A549 (cell line): ENCODE results near the gene SORCS2.

Source experiments
- CHD4 ChIP-seq: fragments of 200-600 bp; sonication (generic); IDR thresholded peaks from 2 replicates; pipeline ENCODE4 v1.6.1; 2016; ENCODE audit warnings: antibody characterized with exemption, mild to moderate bottlenecking, borderline replicate concordance
- CTCF ChIP-seq: fragments of >200 bp; sonication (Bioruptor Twin); formaldehyde crosslinking; IDR thresholded peaks from 3 replicates; pipeline ENCODE4 v1.5.1; 2016
- RCOR1 ChIP-seq: fragments of 150-350 bp; IDR thresholded peaks from 2 replicates; pipeline ENCODE4 v1.6.1; 2014; ENCODE audit warnings: antibody characterized with exemption, low read length, low read depth

- TF ChIP-seq RCOR1 (no peak), CTCF (no peak), CHD4 (no peak)
Observed at GRCh38 chr4:7306986-7307385, 114.6 kb downstream of the SORCS2 start.
